Left renal pelvis (tissue), 4 donors: Measurements from ENCODE around the gene SDK1. TPM values are rescaled to one million over a fixed set of nuclear protein-coding genes. Genes with fewer than 3 reads are reported as not detected.
"Not testable (repeated sequence)": the region's sequence is repeated elsewhere in the genome, so short reads cannot be mapped to it uniquely, and the experiment has no call there.

Experiments used
- DNase-seq, 4 donors: peaks; one replicate each; pipeline ENCODE4 v3.0.0-alpha.2; 2013; ENCODE audit warnings: low read depth in 4 of 4, low spot score in 3 of 4
- polyA plus RNA-seq, 4 donors: library from polyadenylated mRNA; unstranded; fragments of 120-200 nt; gene quantifications; one replicate each; pipeline ENCODE4 v1.2.1, GENCODE V29; 2013; ENCODE audit not compliant: insufficient read length in 4 of 4

Gene SDK1
- polyA plus RNA-seq, 4 donors: 4.0 to 8.4 (median 6.3) TPM

DNA sequence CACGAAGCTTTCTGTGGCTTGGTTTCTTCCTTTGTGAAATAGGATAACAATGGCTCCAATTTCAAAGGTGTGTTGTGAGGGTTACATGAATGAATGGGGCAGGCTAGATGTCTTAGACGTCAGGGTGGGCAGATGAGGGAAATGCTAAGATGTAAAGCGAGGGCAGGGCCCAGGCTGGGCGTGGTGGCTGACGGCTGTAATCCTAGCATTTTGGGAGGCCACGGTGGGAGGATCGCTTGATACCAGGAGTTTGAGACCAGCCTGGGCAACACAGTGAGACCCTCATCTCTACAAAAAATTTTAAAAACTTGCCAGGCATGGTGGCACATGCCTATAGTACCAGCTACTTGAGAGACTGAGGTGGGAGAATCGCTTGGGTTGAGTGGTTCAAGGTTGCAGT is 773.4 kb downstream of the SDK1 start:
- no peak for DNase-seq

DNA sequence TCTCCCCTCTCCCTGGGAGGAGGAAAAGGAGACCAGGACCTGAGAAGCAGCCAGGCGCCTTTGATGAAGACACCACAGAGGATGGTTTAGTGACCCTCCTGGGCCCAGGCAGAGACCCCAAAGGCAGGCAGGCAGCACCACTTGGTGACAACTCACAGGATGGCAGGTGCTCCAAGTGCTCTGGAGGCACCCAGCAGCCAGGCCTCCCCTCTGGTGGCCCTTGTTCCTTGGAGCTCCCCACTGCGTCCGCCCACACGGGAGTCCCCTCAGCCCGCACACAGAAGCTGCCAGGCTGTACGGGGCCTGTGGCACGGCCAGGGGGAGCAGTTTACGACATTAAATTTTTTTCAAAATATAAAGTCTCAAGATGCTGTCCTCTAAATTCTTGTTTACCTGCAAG is 773.9 kb downstream of the SDK1 start:
- no peak for DNase-seq

DNA sequence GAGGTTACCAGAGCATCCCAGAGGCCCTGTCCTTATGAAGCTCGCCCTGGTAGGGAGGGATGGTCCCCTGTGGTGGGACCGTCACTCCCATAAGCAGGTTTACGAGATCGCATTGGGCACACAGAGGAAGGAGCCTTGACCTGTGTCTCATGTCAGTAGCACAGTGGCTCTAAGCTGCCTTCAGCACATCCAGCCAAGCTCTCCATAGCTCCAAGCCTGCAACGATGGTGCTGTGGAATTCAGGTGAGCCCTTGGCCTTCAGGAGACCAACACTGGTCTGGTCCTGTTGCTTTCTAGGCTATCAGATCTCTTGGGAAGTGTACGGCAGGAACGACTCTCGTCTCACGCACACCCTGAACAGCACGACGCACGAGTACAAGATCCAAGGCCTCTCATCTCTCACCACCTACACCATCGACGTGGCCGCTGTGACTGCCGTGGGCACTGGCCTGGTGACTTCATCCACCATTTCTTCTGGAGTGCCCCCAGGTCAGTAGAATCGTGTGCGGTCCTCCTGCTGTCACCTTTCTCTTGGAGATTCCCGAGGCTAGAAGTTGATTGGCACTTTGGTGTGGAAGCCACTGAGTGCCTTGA is 775.7 kb downstream of the SDK1 start:
- no peak for DNase-seq

DNA sequence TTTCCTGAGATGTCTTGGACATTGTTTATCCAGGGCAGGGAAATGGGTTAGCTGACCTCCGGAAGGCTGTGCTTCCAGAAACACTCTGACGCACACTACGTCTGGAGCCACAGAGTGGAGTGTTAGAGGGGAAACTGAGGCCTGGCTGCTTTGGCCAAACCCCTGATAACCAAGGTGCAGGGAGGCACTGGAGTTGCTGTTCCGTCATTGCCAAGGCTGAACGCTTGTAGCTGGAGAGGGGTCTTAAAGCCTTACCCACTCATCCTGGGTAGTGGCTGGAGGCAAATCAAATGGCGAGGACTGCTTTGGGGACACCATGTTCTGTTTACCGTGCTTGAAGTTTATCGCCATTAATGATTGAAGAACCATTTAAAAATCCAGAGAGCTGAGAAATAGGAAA is 776.9 kb downstream of the SDK1 start:
- no peak for DNase-seq

DNA sequence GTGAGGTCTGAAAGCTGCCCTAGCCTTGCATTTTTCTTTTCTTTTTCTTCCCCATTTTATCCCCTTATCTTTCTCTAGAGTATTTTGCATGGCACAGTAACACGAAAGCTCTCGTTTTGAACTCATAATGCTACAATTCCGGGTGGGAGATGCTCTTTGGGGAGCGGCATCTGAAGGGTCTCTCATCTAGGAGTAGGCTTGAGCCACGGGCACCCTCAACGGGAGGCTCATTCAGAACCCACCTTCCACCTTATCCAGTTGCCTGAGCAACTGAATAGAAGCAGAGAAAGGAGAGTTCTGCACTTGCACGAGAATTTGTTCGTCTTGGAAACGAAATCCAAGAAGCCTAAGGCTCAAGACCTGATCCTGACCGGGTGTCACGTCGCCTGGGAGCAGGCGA is 777.5 kb downstream of the SDK1 start:
- DNase-seq: no peak

DNA sequence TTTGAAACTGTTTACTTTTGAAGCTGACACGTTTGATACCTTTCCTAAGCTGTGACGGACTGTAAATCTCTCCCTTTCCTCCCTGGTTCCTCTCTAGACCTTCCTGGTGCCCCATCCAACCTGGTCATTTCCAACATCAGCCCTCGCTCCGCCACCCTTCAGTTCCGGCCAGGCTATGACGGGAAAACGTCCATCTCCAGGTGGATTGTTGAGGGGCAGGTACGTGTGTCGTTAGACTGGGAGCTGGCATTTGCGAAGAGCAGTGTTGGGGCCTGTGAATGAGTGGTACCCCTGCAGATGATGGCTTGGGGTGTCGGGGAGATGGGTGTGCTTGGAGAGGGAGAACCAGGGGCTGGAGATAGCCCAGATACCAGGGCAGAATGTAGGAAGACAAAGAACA is 778.3 kb downstream of the SDK1 start:
- DNase-seq: no peak

DNA sequence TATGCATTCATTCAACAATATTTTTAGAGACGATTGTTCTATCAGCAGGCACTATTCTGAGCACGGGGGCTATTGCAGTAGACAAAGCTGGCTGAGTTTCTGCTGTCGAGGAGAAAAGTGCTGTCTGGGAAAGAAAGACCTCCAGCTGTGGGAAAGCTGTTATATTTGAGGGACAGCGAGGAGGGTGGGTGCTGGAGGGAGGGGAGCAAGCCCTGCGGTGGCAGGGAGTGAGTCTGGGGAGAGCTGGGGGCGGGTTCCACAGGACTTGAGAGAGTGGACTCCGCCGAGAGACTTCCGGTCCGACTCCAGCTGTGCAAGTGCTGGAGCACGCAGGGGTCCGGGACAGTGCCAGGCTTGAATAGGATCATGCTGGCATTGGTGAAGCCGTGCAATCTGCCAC is 778.9 kb downstream of the SDK1 start:
- no peak for DNase-seq

DNA sequence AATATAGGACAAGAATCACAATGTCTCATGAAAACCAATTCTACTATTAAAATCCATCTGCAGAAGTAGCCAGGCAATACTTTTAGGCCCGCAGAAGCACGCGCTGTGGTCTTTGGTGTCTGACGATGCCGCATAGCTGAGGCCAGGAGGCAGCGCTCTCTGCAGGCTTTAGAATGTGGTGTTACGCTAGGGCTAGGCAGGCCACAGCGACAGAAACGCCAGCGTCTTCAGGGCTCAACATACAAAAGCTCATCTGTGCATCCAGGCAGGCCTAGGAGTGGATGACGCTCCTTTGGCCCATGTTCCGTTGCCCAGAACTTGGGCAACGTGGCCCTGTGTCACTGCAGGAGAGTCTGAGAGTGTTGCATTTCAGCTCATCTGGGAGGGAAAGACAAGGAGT is 779.9 kb downstream of the SDK1 start:
- no peak for DNase-seq

DNA sequence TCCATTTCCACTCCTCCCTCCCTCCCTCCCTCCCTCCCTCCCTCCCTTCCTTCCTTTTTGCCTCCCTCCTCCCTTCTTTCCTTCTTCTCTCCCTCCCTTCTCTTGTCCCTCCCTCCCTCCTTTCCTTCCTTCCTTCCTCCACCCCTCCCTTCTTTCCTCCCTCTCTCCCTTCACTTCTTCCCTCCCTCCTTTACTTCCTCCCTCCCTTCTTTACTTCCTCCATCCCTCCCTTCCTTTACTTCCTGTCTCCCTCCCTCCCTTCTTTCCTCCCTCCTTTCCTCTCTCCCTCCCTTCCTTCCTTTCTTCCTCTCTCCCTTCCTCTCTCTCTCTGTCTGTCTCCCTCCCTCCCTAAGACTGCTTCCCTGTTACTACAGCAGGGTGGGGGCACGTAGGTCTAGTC is 782.5 kb downstream of the SDK1 start:
- DNase-seq: no peak

DNA sequence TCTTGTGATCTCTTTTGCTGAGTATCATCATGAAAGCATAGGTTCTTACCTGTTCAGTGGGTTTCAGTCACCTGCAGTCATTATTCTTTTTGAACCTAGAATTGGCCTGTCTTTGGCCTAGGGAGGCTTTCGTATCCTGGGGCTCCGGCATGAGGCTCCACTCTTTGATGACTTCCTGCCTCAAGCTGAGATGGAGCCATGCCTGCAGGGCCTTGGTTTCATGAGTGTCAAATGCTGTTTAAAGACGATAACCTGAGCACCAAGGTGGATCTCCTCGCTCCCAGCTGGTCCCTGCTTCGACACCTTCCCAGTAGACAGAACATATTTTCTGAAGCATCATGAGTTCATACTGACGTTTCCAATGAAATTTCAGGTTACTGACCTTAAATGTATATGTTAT is 783.2 kb downstream of the SDK1 start:
- no peak for DNase-seq

DNA sequence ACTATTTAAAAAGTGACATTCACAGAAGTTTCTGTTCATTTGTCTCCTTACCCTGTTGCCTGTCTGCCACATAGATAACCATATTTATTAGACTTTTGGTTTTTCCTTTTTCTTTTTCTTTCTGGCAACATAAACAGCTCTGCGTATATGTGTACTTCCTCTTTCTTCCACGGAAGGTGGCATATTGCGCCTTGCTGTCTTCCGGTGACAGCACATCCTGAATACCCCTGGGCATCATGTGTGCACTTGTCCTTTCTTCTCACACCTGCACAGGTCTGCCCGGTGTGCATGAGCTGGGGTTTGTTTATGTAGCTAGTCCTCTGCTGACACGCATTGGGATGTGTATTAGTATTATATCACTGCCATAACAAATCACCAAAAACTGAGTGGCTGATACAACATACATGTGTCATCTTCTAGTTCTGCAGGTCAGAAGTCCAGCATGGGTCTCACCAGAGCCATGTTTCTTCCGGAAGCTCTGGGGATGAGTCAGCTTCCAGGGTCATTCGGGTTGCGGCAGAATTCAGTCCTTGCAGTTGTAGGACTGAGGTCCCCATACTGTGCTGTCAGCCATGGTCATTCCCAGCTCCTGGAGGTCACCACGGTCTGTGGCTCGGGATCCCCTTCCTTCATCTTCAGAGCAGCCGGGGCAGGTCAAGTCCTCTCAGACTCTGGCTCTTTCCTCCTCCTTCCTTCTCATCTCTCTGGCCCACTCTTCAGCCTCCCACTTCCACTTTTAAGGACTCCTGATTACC is 785.1 kb downstream of the SDK1 start:
- DNase-seq: no peak

DNA sequence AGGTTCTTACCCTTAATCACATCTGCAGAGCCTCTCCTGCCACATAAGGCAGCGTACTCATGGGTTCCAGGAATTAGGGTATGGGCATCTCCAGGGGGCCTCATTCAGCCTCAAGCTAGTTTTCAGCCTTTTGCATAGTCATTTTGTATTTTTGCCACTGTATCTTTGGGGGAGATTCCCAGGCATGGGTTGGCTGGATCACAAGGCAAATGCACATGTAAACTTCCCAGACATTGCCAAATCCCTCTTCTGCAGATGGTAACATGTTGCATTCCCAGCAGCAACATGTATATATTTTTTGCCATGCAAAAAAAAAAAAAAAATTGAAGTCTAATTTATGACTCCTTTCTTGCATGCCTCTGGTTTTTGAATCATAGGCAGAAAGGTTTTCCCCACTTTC is 785.7 kb downstream of the SDK1 start:
- no peak for DNase-seq

DNA sequence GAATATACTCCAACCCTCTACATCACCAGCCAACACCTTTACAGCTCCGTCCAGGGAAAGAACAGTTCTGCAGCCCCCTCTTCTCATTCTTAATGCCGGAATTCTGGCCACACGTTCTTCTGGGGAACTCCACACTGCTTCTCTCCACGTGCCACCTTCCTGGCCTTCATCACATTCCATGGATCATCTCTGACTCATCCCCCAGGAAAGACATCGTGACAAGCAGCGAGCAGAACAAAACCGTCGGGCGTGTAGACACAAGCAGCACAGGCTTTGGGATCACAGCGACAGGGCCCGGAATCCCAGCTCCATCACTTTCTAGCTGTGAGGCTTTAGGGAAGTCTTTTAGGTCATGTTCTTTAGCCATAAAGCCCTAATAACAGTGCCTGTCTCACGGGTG is 790.7 kb downstream of the SDK1 start:
- no peak for DNase-seq

DNA sequence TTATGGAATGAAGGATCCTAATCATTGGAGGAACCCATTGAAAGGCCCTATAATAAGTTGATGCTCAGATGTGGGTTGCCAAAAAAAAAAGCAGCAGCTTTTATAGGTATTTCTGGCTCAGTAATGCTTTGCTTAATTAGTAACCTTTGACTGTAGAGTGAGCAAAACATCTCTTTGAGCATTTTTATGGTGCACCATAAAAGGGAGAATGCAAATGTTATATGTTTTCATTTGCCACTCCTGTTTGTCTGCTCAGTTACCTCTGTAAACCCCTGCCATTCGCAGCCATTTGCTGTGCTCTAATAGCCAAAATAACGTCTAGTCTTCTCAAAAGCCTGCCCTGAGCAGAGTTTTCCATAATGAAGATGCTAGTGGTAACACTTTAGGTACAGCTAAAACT is 792.0 kb downstream of the SDK1 start:
- no peak for DNase-seq

DNA sequence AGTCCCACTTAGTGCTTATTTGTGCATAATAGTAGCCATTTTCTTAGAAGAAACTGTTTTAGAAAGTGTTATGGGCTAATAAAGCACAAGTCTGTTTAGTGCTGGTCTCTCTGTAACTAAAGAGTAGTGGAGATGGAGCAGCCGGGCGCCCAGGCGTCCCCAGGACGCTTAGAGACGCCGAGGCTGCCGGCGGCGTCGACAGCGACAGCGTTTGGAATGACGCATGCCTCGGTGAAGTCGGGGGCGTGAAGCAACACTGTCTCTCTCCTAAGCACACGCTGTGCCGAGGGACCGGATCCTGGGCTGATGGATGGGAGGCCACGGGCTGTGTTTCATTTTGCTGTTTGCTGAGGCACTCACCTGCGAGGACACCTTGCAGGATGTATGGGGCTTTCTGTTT is 792.4 kb downstream of the SDK1 start:
- peak in 1 of 4 donors; percentile 14 for DNase-seq

DNA sequence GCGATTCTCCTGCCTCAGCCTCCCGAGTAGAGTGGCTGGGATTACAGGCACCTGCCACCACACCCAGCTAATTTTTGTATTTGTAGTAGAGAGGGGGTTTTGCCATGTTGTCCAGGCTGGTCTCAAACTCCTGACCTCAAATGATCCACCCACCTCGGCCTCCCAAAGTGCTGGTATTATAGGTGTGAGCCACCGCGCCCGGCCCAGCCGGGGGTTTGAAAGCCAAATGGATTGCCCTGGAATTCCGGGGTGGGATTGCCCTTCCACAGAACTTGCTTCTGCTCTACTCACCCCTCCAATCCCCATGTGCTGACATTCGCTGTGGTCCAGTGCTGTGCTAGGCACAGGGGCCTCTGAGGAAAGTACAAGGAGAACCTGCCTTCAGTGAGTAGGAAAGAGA is 793.1 kb downstream of the SDK1 start:
- DNase-seq: not testable (repeated sequence)

DNA sequence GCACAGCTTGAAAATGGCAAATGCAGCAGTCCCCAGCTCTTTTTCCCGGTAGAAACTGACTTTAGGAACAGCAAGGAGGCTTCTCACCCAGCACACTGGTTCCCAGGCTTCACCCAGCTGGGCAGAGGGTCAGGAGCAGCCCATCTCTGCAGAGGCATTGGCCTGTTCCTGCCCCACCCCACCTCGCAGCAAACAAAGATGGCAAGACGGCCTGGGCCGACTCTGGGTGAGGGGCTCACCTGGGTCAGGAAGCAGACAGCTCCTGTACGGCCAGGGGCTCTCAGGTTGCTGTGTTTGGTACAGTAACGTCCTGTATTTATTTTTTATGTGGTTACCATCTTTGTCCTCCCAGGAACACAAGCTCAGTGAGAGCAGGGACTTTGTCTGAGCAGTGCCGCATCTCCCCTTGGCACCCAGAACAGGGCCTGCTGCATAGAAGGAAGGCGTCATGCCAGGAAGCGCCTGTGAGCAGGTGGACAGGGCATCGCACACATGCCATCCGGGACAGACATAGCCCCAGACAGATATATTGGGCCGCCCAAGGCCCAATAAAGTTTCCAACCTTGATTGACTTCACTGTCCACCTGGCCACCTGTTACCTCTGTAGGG is 796.1 kb downstream of the SDK1 start:
- no peak for DNase-seq

DNA sequence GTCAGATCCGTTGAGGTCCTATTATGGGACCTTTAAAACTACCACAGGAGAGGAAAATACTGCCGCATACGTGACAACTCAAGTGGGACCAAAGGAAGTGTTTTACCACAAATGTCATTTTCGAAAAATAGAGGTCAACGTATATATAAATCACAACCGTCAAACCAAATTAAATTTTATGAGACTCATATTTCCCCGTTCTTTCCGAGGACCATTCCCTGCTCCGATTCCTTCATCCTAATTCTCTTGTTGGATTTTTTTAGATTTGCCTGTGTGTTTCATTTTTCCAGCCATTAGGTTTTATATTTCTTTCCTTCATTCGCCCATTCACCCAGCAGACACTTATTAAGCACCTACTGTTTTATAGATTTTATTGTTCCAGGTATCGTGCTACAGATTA is 797.1 kb downstream of the SDK1 start:
- no peak for DNase-seq

DNA sequence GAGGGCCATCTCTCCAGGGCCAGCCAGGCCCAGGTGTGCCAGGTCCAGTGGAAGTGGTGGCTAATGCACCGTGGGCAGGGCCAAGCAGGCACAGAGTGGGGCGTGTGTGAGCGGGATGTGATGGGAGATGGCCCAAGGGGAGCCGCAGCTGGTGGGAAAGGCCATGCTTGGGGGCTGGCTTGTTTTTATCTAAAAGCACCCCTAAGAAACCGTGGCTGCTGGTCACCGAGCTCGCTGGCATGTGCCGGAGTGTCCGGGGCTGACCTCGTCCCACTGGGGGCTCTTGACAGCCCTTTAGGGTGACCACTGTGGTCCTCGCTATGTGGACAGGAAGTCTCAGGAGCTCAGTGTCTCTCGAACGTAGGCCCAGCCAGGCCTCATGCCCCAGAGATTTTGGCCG is 798.6 kb downstream of the SDK1 start:
- DNase-seq: no peak

DNA sequence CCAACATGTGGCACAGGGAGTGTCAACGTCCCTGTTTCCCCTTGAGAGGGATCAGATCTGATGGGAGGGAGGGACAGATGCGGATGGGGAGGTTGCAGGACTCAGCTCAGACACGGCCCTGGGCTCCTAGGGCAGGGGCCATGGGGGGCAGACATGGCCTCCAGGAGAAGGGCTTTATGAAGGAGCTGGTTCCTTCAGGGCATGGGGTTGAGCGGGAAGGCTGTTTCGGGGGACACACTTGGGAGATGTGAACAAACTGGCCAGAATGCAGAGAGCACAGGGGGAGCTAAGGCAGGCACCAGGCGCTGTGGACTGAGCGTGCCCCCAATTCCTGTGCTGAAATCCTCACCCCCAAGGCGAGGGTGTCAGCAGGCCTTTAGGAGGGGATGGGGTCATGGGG is 799.1 kb downstream of the SDK1 start:
- DNase-seq: no peak

DNA sequence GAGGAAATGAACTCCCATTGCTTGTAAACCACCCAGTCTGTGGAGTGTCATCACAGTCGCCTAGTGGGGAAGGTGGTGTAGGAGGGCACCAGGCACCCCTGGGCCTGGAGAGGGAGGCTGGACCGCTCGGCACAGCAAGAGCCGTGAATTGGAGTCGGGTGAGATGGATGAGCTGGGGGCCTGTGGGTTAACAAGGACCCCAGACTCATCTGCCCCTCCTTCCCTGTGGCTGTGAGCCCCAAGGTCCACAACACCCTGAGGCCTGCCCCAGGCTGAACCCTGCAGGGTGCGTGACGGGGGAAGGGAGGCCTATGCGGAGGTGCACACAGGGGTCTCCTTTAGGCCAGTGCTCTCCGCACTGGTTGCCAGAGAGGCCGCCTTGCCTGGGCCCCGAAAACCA is 799.6 kb downstream of the SDK1 start:
- DNase-seq: no peak

DNA sequence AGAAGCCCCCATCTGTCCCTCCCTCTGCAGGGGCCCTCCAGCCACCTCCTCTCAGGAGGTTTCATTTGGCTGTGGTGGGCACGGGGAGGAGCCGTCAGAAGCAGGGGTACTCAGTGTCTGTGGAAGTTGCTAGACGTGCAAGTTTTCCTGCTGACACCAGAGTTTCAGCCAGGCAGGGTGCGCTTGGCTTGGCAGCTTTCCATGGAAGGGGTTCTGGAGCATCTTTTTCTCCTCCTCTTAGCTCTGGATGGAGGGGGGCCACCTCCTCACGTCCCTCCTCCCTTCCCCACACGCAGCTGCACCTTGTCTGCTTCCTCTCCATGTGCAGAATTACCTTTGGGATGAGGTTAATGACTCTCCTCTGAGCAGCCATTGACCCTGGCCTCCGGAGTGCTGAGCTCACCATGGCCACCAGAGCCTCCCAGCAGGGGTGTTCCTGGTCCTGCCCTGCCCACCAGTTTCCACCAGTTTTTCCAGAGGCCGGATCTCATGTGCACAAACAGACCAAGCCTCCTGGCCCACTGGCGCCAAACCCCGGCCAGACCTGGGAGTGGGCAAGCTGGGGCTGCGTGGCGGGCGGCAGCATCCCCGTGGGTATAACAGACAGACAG is 801.3 kb downstream of the SDK1 start:
- DNase-seq: no peak
